Fibroblast of villous mesenchyme (primary cell): ENCODE data around the gene TSC2. TPM values are rescaled to one million over a fixed set of nuclear protein-coding genes. Genes with fewer than 3 reads are reported as not detected.
A peak's percentile ranks its signal among the peaks of the same experiment; 100 is the strongest.
"Not testable (repeated sequence)": the region's sequence is repeated elsewhere in the genome, so short reads cannot be mapped to it uniquely, and the experiment has no call there.

Source experiments
- DNase-seq: peaks from one replicate; pipeline ENCODE4 v3.0.0-alpha.2; 2010; ENCODE audit warnings: low read depth
- H3K4me3 ChIP-seq: 2 replicates; pipeline ENCODE4 v1.5.1; 2011; ENCODE audit warnings: low read depth, mild to moderate bottlenecking, low read length
- total RNA-seq: library from RNA; depleted of rRNA; stranded (reverse); fragments of >200 nt; gene quantifications from 2 replicates; pipeline ENCODE4 v1.2.3, GENCODE V29; 2012
- TF ChIP-seq, protein P1 (sequence below): IDR thresholded peaks from 2 replicates; pipeline ENCODE4 v1.5.1; 2012; ENCODE audit warnings: low read depth, mild to moderate bottlenecking, low read length; ENCODE audit not compliant: insufficient read depth

TSC2 gene
- total RNA-seq, 1 donor, result 62.6 TPM

- DNase-seq, result no peak
- TF ChIP-seq, protein P1, sequence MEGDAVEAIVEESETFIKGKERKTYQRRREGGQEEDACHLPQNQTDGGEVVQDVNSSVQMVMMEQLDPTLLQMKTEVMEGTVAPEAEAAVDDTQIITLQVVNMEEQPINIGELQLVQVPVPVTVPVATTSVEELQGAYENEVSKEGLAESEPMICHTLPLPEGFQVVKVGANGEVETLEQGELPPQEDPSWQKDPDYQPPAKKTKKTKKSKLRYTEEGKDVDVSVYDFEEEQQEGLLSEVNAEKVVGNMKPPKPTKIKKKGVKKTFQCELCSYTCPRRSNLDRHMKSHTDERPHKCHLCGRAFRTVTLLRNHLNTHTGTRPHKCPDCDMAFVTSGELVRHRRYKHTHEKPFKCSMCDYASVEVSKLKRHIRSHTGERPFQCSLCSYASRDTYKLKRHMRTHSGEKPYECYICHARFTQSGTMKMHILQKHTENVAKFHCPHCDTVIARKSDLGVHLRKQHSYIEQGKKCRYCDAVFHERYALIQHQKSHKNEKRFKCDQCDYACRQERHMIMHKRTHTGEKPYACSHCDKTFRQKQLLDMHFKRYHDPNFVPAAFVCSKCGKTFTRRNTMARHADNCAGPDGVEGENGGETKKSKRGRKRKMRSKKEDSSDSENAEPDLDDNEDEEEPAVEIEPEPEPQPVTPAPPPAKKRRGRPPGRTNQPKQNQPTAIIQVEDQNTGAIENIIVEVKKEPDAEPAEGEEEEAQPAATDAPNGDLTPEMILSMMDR, result no peak
- H3K4me3 ChIP-seq, result peak overlapping the region; percentile 83
Observed at GRCh38 chr16:2007081-2007836, 40.5 kb upstream of the TSC2 start.

GRCh38 chr16:2008009-2008526 lies 39.7 kb upstream of the TSC2 start:
- DNase-seq, result peak; percentile 94
- TF ChIP-seq, protein P1, result no peak
- peak overlapping the region; percentile 83 for H3K4me3 ChIP-seq

DNA sequence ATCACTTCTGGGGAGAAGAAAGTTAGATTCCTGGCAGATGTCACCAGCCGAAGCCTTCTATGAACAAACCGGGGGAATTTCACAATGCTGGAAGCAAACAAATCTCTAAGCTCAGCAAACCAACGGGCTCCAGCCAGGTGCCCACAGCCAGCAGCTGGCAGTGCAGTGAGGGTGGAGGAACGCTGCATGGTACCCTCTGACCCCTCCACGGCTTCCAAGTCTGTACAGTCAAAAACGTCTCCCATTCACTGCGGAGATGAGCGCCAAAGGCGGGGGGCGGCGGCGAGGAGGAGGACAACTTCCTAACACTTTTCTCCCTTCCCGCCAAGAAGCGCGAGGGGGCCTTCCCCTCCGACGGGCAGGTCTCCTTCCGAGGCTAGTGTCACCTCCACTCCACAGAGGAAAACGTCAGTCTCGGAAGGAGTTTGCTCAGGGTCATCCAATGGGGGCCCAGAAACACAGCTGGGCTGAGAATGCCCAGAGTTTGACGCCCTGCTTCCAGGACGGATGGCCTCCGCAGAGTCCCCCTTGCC lies 39.1 kb upstream of the TSC2 start:
- TF ChIP-seq, protein P1, result no peak
- H3K4me3 ChIP-seq, result peak overlapping the region; percentile 83
- peak; percentile 76 for DNase-seq

DNA sequence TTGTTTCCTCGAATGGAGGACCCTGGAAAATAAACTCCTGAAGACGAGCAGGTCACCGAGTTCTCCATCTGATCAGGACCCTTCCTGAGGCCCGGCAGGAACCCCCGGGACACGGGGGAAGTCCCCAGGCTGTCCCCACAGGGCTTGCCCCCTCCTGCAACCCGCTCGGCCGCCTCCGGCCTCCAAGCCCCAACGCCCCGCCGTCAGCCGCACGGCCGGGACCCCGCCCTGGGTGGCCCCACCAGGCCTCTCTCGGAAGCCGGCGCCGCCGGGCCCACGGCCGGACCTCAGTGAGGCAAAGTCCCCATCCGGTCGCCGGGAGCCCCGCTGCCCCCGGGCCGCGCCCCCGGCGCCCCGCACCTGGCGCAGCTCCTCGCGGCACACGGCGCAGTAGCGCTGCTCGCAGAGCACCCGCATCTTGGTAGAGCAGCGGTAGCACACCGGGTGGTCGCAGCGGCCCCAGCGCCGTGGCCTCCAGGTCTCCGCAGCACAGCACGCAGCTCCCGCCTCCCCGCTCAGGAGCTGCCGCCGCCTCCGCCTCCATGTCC lies 38.5 kb upstream of the TSC2 start:
- TF ChIP-seq, protein P1, result no peak
- H3K4me3 ChIP-seq, result peak overlapping the region; percentile 83
- no peak for DNase-seq

DNA sequence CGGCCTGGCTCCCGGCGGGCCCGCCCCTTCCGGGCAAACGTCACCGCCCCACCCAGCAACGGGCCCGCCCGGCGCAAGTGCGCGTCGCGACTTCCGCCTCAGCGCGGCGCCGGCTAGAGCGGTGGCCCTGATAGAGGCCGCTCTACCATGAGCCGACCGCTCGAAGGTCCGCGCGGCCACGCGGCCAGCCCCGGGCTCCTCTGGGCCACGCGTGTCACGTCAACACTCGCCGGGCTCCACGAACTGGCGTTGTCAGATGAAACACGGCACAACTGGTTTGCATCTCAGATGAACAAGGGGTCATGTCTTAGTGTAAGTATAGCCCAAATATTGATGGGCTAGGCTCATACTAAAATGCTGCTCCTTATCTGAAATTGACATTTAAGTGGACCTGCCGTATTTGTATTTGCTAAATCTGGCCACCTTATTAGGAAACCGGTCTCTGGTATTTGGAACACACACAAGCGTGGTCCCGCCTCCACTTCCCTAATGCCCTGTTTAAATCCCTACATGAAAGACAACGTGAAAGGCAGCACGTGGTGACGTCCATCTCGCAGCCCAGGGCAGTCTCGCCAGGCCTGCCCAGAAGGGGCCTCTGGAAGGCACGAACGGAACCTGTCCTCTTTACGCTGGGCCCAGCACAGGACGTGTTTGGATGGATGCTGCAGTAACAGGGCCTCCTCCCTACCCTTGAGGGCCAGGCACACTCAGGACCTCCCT lies 37.8 kb upstream of the TSC2 start, which contains the start of gene ZNF598:
Gene ZNF598 (minus strand): TSS at position 31 of the 720 bp plus-strand sequence.
- TF ChIP-seq, protein P1, result no peak
- peak; percentile 86 for DNase-seq
- peak within 1 kb of the TSS; percentile 83 for H3K4me3 ChIP-seq

- not testable (repeated sequence) for H3K4me3 ChIP-seq, DNase-seq
Observed at GRCh38 chr16:2011726-2012125, 36.1 kb upstream of the TSC2 start.

GRCh38 chr16:2013527-2013926 lies 34.3 kb upstream of the TSC2 start:
- no peak for DNase-seq
- TF ChIP-seq, protein P1, result no peak

More at GRCh38 chr16:2013527-2013926, 34.3 kb upstream of the TSC2 start:
- H3K4me3 ChIP-seq, result no peak overlapping the region
